ENCODE results near the gene DNMT3A. TPM values are rescaled to one million over a fixed set of nuclear protein-coding genes. Genes with fewer than 3 reads are reported as not detected.

The DNMT3A gene
- total and polyA plus RNA-seq, 2 of the 8 experiments (the other 6 are each of a cell fraction or from before 2014, with no cell fraction given): 33.6 to 178 TPM

DNA sequence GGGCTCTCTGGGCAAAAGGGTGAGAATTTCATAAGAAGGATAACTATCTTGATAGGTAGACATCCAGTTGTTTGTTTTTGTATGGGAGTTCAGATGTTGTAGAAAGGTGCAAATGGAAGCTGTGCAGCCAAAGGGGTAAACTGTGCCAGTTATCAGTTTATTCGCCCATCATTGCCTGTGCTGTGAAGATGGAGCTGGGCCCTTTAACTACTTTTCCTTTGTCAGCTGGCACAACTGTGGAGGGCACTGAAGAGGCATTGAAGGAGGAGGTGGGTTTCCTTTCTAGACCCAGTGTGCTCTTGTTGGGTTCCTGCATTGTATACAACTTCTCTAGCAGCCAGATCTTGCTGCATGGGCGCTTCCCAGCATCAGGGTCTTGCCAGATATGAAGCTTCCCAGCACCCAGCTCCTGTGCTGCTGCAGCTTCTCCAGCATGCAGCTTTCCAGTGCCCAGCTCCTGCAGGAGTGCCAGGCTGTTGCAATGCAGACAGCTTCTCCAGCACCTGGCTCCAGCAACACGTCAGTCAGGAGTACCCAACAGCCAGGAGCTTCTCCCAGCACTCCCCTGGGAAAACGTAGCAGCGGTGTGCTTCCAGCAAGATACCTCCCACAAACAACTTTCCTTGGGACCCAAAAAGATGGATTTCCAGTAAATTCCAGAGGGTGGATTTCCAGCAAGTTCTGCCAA lies 15.3 kb downstream of the DNMT3A start:
- no peak overlapping the region for H2BK12ac ChIP-seq (ENCODE audit: low read depth, low read length)
- FAIRE-seq (no peak), DNase-seq (ENCODE audit: low read depth in 1 of 2, low spot score in 2 of 2) (no peak)
- H3K79me1 ChIP-seq (ENCODE audit: low read depth, low read length): no peaks in the 10 kb centered on the region; the same call in 1 of the 2 replicates
- H3K23ac ChIP-seq (ENCODE audit: insufficient read length): no peak overlapping the region
- H3K23me2 ChIP-seq (ENCODE audit: low read depth, low read length): no peaks in the 10 kb centered on the region; the same call in 1 of the 2 replicates
- no peak overlapping the region for H3K14ac ChIP-seq (ENCODE audit: insufficient read length)
- no peak overlapping the region for H3K4me3 ChIP-seq (ENCODE audit: extremely low read depth in 1 of 4, insufficient read depth in 2 of 4, low read depth in 3 of 4, low read length in 4 of 4)
- no peaks in the 10 kb centered on the region for H4K20me1 ChIP-seq (replicated peaks in 1 of 2; ENCODE audit: control insufficient read depth in 1 of 2, insufficient read depth in 2 of 2, low read length in 2 of 2)
- WGBS, 2 experiments (ENCODE audit: extremely low coverage in 1 of 2, insufficient coverage in 1 of 2, insufficient read length in 1 of 2, insufficient replicate concordance in 2 of 2, low coverage in 1 of 2, low lambda C conversion rate in 2 of 2, missing lambda C conversion rate in 1 of 2): 95% methylated on average over 5 of the region's 5 CpGs; no CpG with 5 or more reads in 1 of the 2 experiments
- TF ChIP-seq POLR2AphosphoS5 (IDR thresholded peaks at IDR 0.05; ENCODE audit: low read depth, low read length) (no peak), SIX5 (IDR thresholded peaks at IDR 0.05; ENCODE audit: low read depth, low read length) (no peak), EP300 (IDR thresholded peaks at IDR 0.05; ENCODE audit: borderline replicate concordance in 1 of 2, low read depth in 2 of 2, low read length in 2 of 2) (no peak), JUN (IDR thresholded peaks at IDR 0.05; ENCODE audit: low read depth, low read length) (no peak), SIRT6 (IDR thresholded peaks at IDR 0.05; ENCODE audit: low read length) (no peak), ZNF274 (IDR thresholded peaks at IDR 0.05; ENCODE audit: borderline replicate concordance, extremely low read depth, low read length) (no peak), SRF (IDR thresholded peaks at IDR 0.05; ENCODE audit: low read depth, low read length) (no peak), YY1 (IDR thresholded peaks at IDR 0.05; ENCODE audit: low read depth, low read length) (no peak), SP4 (IDR thresholded peaks at IDR 0.05; ENCODE audit: low read length) (no peak), ASH2L (IDR thresholded peaks at IDR 0.05; ENCODE audit: low read length) (no peak)
- TF ChIP-seq, protein P1, sequence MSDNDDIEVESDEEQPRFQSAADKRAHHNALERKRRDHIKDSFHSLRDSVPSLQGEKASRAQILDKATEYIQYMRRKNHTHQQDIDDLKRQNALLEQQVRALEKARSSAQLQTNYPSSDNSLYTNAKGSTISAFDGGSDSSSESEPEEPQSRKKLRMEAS (IDR thresholded peaks at IDR 0.05): no peak
- ChIA-PET CTCF (ENCODE audit: partially characterized antibody) (interaction anchor here (1.1 to 3.7 kb wide), 4 partner anchors 11 to 18 kb away, joined by 4 to 26 read pairs (median 6); no protein-coding TSS in a partner anchor), POLR2A (ENCODE audit: partially characterized antibody) (no interaction called here)
- no peak overlapping the region for H3K4me2 ChIP-seq (ENCODE audit: insufficient read depth in 1 of 2, low read depth in 2 of 2, low read length in 2 of 2)
- H4K5ac ChIP-seq (ENCODE audit: insufficient read length, low read depth, low read length): no peak overlapping the region
- H2AK5ac ChIP-seq (ENCODE audit: low read depth, low read length): no peak overlapping the region; the same call in 1 of the 2 replicates
- no peaks in the 10 kb centered on the region for H3K79me2 ChIP-seq (ENCODE audit: control insufficient read depth in 1 of 2, insufficient read depth in 2 of 2, low read length in 2 of 2)
- H3K56ac ChIP-seq (replicated peaks; ENCODE audit: insufficient read length, low read depth, low read length): no peak overlapping the region
- H3K36me3 ChIP-seq (ENCODE audit: control insufficient read depth in 2 of 4, insufficient read depth in 4 of 4, low read length in 3 of 4): no peaks in the 10 kb centered on the region
- peaks cover 3 to 6% (median 4%) of the 10 kb centered on the region in 4 experiments; a peak in 6 of 7 replicates for H3K4me1 ChIP-seq (replicated peaks in 1 of 4; ENCODE audit: control insufficient read depth in 3 of 4, insufficient read depth in 4 of 4, low read length in 3 of 4)
- no peak overlapping the region for H4K8ac ChIP-seq (ENCODE audit: extremely low read depth, insufficient read depth, low read length)
- no peak overlapping the region for H2BK15ac ChIP-seq (ENCODE audit: low read length)
- no peak overlapping the region for H2BK20ac ChIP-seq (ENCODE audit: low read length)
- H3K4ac ChIP-seq (replicated peaks; ENCODE audit: insufficient read length, low read depth, low read length): peak overlapping the region; percentile 53
- H3K9ac ChIP-seq (replicated peaks in 1 of 4; ENCODE audit: extremely low read depth in 1 of 4, low read depth in 3 of 4, low read length in 3 of 4): no peak overlapping the region
- no peak overlapping the region for H2BK120ac ChIP-seq (replicated peaks; ENCODE audit: low read depth, low read length)
- H3K27me3 ChIP-seq (replicated peaks in 1 of 4; ENCODE audit: control insufficient read depth in 3 of 4, extremely low read depth in 1 of 4, insufficient read depth in 3 of 4, low read length in 3 of 4): no peaks in the 10 kb centered on the region; a peak in 1 of 7 replicates
- peaks cover 0 to 6% of the 10 kb centered on the region in 2 experiments; a peak in 2 of 4 replicates for H3K9me3 ChIP-seq (ENCODE audit: insufficient read depth in 2 of 2, low read depth in 1 of 2, low read length in 1 of 2)
- no peak overlapping the region for H2BK5ac ChIP-seq (ENCODE audit: low read depth, low read length)
- H4K91ac ChIP-seq (replicated peaks; ENCODE audit: insufficient read length, low read length): no peak overlapping the region
- no peak overlapping the region for H2AFZ ChIP-seq (ENCODE audit: low read length)
- H3K27ac ChIP-seq (ENCODE audit: low read depth, low read length): no peak overlapping the region
- no peak overlapping the region for H3K18ac ChIP-seq (ENCODE audit: extremely low read depth, low read length)
